Measurements from ENCODE around the gene HSPBP1.

DNA sequence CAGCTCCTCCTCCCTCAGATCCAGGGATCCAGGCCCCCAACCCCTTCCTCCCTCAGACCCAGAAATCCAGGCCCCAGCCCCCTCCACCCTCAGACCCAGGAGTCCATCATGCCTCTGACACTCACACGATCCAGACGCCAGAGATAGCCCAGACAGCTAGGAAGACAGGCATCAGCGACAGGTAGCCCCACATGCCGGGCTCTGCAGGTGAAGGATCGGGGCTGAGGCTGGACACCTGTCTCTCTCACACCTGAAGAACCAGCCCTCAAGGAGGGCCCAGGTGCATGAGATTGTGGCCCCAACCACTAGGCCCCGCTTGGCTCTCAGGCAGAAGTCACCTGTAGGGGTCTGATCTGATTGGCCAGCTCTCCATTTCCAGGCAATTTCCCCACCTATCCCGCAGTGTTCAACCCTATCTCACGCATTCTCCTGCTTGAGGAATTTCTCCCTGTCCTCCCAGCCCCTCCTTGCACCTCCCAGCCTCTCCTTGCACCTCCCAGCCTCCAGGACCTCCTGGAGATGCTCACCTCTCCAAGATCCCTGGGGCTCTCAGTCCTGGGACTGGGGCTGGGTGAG is 41.0 kb upstream of the HSPBP1 start:
- TF ChIP-seq FOXK1 (CRISPR knock-in tag; IDR thresholded peaks at IDR 0.05) (no peak), NFE2L1 (CRISPR knock-in tag; IDR thresholded peaks at IDR 0.05) (no peak), ZNF423 (CRISPR knock-in tag; IDR thresholded peaks at IDR 0.05) (no peak), CREM (CRISPR knock-in tag; IDR thresholded peaks at IDR 0.05) (no peak)
- TF ChIP-seq, protein P1, sequence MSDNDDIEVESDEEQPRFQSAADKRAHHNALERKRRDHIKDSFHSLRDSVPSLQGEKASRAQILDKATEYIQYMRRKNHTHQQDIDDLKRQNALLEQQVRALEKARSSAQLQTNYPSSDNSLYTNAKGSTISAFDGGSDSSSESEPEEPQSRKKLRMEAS (CRISPR knock-in tag; IDR thresholded peaks at IDR 0.05) = no peak
- TF ChIP-seq, protein P2, sequence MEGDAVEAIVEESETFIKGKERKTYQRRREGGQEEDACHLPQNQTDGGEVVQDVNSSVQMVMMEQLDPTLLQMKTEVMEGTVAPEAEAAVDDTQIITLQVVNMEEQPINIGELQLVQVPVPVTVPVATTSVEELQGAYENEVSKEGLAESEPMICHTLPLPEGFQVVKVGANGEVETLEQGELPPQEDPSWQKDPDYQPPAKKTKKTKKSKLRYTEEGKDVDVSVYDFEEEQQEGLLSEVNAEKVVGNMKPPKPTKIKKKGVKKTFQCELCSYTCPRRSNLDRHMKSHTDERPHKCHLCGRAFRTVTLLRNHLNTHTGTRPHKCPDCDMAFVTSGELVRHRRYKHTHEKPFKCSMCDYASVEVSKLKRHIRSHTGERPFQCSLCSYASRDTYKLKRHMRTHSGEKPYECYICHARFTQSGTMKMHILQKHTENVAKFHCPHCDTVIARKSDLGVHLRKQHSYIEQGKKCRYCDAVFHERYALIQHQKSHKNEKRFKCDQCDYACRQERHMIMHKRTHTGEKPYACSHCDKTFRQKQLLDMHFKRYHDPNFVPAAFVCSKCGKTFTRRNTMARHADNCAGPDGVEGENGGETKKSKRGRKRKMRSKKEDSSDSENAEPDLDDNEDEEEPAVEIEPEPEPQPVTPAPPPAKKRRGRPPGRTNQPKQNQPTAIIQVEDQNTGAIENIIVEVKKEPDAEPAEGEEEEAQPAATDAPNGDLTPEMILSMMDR (IDR thresholded peaks at IDR 0.05) = no peak
